Measurements from ENCODE around the gene DCHS1. TPM values are rescaled to one million over a fixed set of nuclear protein-coding genes. Genes with fewer than 3 reads are reported as not detected.
"Not testable (repeated sequence)": the region's sequence is repeated elsewhere in the genome, so short reads cannot be mapped to it uniquely, and the experiment has no call there.

Gene DCHS1
- total RNA-seq, 3 donors from 2014 or later (not counting 1 experiment from before 2014, with no cell fraction given), result 0.49 to 1.0 (median 0.83) TPM

- Histone ChIP-seq H3K36me3 (ENCODE audit: control insufficient read depth, insufficient read depth, low read length) (no peaks in the 10 kb centered on the region), H3K9me3 (ENCODE audit: control insufficient read depth, insufficient read depth, low read length) (no peaks in the 10 kb centered on the region), H3K27ac (ENCODE audit: low read length) (no peak overlapping the region), H3K4me1 (ENCODE audit: control insufficient read depth, insufficient read depth, low read length) (peaks cover under 1% of the 10 kb centered on the region), H3K27me3 (ENCODE audit: control insufficient read depth, insufficient read depth, low read length) (no peaks in the 10 kb centered on the region), H3K4me3 (ENCODE audit: low read length) (no peak overlapping the region)
- peaks cover 17 to 21% of the 10 kb centered on the region in 2 donors for H3K4me1 Mint-ChIP-seq
- peak overlapping the region in 1 of 2 donors; percentile 35 for H3K27ac Mint-ChIP-seq
- no peak for ATAC-seq
- no peak for DNase-seq
- H3K36me3 Mint-ChIP-seq, result no peaks in the 10 kb centered on the region
- H3K27me3 Mint-ChIP-seq (ENCODE audit: low read depth in 2 of 2), result no peaks in the 10 kb centered on the region
- WGBS (ENCODE audit: insufficient coverage), result 76% methylated on average over 4 of the region's 4 CpGs
- TF ChIP-seq, protein P1, sequence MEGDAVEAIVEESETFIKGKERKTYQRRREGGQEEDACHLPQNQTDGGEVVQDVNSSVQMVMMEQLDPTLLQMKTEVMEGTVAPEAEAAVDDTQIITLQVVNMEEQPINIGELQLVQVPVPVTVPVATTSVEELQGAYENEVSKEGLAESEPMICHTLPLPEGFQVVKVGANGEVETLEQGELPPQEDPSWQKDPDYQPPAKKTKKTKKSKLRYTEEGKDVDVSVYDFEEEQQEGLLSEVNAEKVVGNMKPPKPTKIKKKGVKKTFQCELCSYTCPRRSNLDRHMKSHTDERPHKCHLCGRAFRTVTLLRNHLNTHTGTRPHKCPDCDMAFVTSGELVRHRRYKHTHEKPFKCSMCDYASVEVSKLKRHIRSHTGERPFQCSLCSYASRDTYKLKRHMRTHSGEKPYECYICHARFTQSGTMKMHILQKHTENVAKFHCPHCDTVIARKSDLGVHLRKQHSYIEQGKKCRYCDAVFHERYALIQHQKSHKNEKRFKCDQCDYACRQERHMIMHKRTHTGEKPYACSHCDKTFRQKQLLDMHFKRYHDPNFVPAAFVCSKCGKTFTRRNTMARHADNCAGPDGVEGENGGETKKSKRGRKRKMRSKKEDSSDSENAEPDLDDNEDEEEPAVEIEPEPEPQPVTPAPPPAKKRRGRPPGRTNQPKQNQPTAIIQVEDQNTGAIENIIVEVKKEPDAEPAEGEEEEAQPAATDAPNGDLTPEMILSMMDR (IDR thresholded peaks at IDR 0.05), result no peak
- intact Hi-C loops (cut with micrococcal nuclease), result no loop called here
- H3K9me3 Mint-ChIP-seq, result no peaks in the 10 kb centered on the region
- H3K4me3 Mint-ChIP-seq, result no peak overlapping the region
These were observed 32.3 kb upstream of the DCHS1 start for GRCh38 chr11:6687876-6688275.

DNA sequence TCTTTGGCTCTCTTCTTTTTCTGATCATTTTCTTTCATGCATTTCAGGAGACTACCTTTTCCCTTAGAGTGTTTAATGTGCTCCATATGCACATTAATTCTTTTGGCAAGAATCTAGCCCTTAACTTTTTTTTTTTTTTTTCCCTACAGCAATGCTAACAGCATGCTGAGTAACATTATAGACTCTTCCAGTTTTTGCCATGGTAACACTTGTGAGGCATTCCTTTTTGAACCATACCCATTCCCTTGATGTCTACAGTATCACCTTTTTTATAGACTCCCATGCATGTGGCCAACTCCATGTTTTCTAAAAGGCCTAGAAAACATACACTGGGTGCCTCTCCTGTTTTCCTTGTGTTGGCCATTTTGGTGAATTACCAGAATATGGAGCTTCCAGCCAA lies 30.4 kb upstream of the DCHS1 start:
- H3K4me1 ChIP-seq (ENCODE audit: control insufficient read depth, insufficient read depth, low read length), result peaks cover 12% of the 10 kb centered on the region
- peak overlapping the region in 1 of 2 donors; percentile 56 for H3K27ac Mint-ChIP-seq
- TF ChIP-seq, protein P1 (IDR thresholded peaks at IDR 0.05), result no peak
- H3K36me3 ChIP-seq (ENCODE audit: control insufficient read depth, insufficient read depth, low read length), result peaks cover 6% of the 10 kb centered on the region
- H3K27me3 Mint-ChIP-seq (ENCODE audit: low read depth in 2 of 2), result no peaks in the 10 kb centered on the region
- H3K36me3 Mint-ChIP-seq, result no peaks in the 10 kb centered on the region
- H3K9me3 Mint-ChIP-seq, result no peaks in the 10 kb centered on the region
- H3K27me3 ChIP-seq (ENCODE audit: control insufficient read depth, insufficient read depth, low read length), result no peaks in the 10 kb centered on the region
- peaks cover 24 to 31% of the 10 kb centered on the region in 2 donors for H3K4me1 Mint-ChIP-seq
- H3K9me3 ChIP-seq (ENCODE audit: control insufficient read depth, insufficient read depth, low read length), result no peaks in the 10 kb centered on the region
- intact Hi-C loops (cut with micrococcal nuclease), result no loop called here
- no peak overlapping the region for H3K27ac ChIP-seq (ENCODE audit: low read length)
- no peak for ATAC-seq
- DNase-seq, result no peak
- H3K4me3 ChIP-seq (ENCODE audit: low read length), result no peak overlapping the region
- peak overlapping the region; percentile 64 for H3K4me3 Mint-ChIP-seq

DNA sequence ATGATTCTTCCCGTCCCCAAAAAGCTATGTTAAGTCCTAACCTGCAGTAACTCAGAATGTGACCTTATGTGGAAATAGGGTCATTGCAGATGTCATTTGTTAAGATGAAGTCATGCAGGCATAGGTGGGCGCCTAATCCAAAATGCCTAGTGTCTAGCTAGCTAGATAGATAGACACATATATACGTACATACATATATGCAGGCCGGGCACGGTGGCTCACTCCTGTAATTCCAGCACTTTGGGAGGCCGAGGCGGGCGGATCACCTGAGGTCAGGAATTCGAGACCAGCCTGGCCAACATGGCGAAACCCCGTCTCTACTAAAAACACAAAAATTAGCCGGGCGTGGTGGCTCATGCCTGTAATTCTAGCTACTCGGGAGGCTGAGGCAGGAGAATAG lies 28.5 kb upstream of the DCHS1 start:
- H3K27ac Mint-ChIP-seq, result peak overlapping the region; percentile 99 to 100
- H3K4me1 Mint-ChIP-seq, result peaks cover 24 to 31% of the 10 kb centered on the region in 2 donors
- H3K27me3 ChIP-seq (ENCODE audit: control insufficient read depth, insufficient read depth, low read length); intact Hi-C loops (cut with micrococcal nuclease); ATAC-seq; H3K27me3 Mint-ChIP-seq (ENCODE audit: low read depth in 2 of 2); H3K9me3 Mint-ChIP-seq; H3K9me3 ChIP-seq (ENCODE audit: control insufficient read depth, insufficient read depth, low read length); H3K36me3 Mint-ChIP-seq: not testable (repeated sequence)
- DNase-seq, result peak in 1 of 2 donors; percentile 17
- Histone ChIP-seq H3K4me3 (ENCODE audit: low read length) (peak overlapping the region; percentile 92), H3K27ac (ENCODE audit: low read length) (peak overlapping the region; percentile 89), H3K4me1 (ENCODE audit: control insufficient read depth, insufficient read depth, low read length) (peaks cover 12% of the 10 kb centered on the region), H3K36me3 (ENCODE audit: control insufficient read depth, insufficient read depth, low read length) (peaks cover 12% of the 10 kb centered on the region)
- H3K4me3 Mint-ChIP-seq, result peak overlapping the region; percentile 99
- WGBS (ENCODE audit: insufficient coverage), result 92% methylated on average over 14 of the region's 14 CpGs

DNA sequence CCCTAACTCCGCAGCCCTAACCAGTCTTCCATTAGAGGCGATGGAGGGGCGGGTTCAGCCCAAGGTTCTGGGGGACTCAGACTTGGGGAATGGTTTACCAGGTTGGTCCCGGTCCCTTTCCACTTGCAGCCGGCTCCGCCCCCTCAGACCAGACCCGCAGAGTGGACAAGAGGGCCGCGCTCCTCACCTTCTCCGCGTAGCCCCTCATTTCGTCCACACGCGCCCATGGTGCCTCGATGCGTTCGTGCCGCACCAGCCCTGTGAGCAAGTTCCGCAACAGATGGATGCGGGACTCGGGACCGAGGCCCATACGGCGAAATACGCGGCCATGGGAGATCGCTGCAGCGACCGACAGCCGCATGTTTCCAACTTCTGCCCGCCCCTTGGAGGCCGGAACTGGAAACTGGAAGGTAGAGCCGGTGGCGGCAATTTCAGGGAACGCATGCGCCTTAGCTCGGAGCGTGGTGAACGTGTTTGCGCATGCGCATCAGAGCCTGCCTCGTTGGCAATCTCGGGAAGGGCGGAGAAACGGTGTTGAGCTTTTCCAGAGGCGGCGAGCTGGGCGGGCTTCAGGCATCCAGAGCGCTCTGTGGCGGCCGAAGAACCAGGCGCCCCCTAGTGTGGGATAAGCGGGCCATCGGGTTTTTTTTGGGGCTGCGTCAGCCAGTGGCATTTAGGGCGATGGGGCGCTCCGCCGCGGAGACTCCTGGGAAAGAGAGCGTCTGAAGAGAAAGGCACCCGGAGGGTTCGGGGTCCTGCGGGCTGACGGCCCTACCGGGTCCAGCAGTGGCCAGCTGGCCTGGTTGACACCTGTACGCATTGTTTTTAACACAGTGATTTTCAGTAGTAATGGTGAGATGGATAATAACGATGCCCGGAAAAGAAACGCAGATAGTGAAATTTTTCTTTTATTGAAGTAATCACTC lies 27.6 kb upstream of the DCHS1 start, which contains the start of gene MRPL17:
TSS of gene MRPL17 (minus strand) at position 405 of the 926 bp plus-strand sequence. CDS start at position 361, 44 bp downstream.
- TF ChIP-seq, protein P1 (IDR thresholded peaks at IDR 0.05), result peak; percentile 55
- peak within 1 kb of the TSS; percentile 89 for H3K27ac ChIP-seq (ENCODE audit: low read length)
- H3K4me1 Mint-ChIP-seq, result peaks cover 24 to 31% of the 10 kb centered on the region in 2 donors
- H3K36me3 ChIP-seq (ENCODE audit: control insufficient read depth, insufficient read depth, low read length), result peaks cover 12% of the 10 kb centered on the region
- DNase-seq (peak; percentile 94 to 100), ATAC-seq (peak; percentile 86 to 95 (median 94))
- under 1% methylated on average over 67 of the region's 70 CpGs for WGBS (ENCODE audit: insufficient coverage)
- H3K4me3 ChIP-seq (ENCODE audit: low read length), result peak within 1 kb of the TSS; percentile 92
- peaks cover 12% of the 10 kb centered on the region for H3K4me1 ChIP-seq (ENCODE audit: control insufficient read depth, insufficient read depth, low read length)
- H3K36me3 Mint-ChIP-seq, result no peaks in the 10 kb centered on the region
- no peaks in the 10 kb centered on the region for H3K9me3 ChIP-seq (ENCODE audit: control insufficient read depth, insufficient read depth, low read length)
- peak within 1 kb of the TSS; percentile 99 for H3K4me3 Mint-ChIP-seq
- no peaks in the 10 kb centered on the region for H3K27me3 Mint-ChIP-seq (ENCODE audit: low read depth in 2 of 2)
- H3K27ac Mint-ChIP-seq, result peak within 1 kb of the TSS; percentile 99 to 100
- H3K9me3 Mint-ChIP-seq, result no peaks in the 10 kb centered on the region
- intact Hi-C loops (cut with micrococcal nuclease), result loop anchor here (1.0 to 2.0 kb wide), 4 partner anchors 64 to 202 kb away; partner anchors contain the start of genes ARFIP2, ILK, RRP8 and TAF10
- H3K27me3 ChIP-seq (ENCODE audit: control insufficient read depth, insufficient read depth, low read length), result no peaks in the 10 kb centered on the region

All from natural killer cell (primary cell).